Activated naive CD8-positive, alpha-beta T cell (primary cell): ENCODE measurements around the gene BCL7A.
A peak's percentile ranks its signal among the peaks of the same experiment; 100 is the strongest.
"Not testable (repeated sequence)": the region's sequence is repeated elsewhere in the genome, so short reads cannot be mapped to it uniquely, and the experiment has no call there.

Experiments used
- H3K27ac Mint-ChIP-seq: one replicate; pipeline ENCODE4 v1.8.0; 2021; ENCODE audit warnings: mixed read lengths
- H3K27me3 Mint-ChIP-seq: one replicate; pipeline ENCODE4 v1.8.0; 2021; ENCODE audit warnings: mixed read lengths
- H3K36me3 Mint-ChIP-seq: one replicate; pipeline ENCODE4 v1.8.0; 2021; ENCODE audit warnings: mixed read lengths
- H3K4me1 Mint-ChIP-seq: one replicate; pipeline ENCODE4 v1.8.0; 2021; ENCODE audit warnings: low read depth, mixed read lengths
- H3K4me3 Mint-ChIP-seq: one replicate; pipeline ENCODE4 v1.8.0; 2021; ENCODE audit warnings: mild to moderate bottlenecking, mixed read lengths
- H3K9me3 Mint-ChIP-seq: one replicate; pipeline ENCODE4 v1.8.0; 2021; ENCODE audit warnings: low read depth, mixed read lengths

BCL7A gene

GRCh38 chr12:122094735-122095631 is 73.3 kb downstream of the BCL7A start:
- H3K9me3 Mint-ChIP-seq: no peaks in the 10 kb centered on the region
- no peaks in the 10 kb centered on the region for H3K27me3 Mint-ChIP-seq
- H3K27ac Mint-ChIP-seq: no peak overlapping the region
- H3K4me3 Mint-ChIP-seq: no peak overlapping the region
- peaks cover 7% of the 10 kb centered on the region for H3K36me3 Mint-ChIP-seq
- H3K4me1 Mint-ChIP-seq: peaks cover 41% of the 10 kb centered on the region

DNA sequence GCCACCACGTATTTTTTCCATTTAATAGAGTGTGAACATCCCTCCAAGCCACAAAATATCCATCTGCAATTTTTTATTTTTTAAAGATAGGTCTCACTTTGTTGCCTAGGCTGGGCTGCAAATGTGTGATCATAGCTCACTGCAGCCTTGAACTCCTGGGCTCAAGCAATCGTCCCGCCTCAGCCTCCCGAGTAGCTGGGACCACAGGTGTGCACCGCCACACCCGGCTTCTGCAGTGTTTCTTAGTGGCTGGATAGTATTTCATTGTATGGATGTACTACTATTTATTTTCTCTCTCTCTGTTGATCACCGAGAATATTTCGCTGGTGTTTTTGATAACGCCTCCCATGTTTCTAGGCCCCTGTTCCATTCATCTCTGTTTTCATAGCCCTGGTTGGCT is 74.3 kb downstream of the BCL7A start:
- peaks cover 50% of the 10 kb centered on the region for H3K4me1 Mint-ChIP-seq
- H3K36me3 Mint-ChIP-seq: peaks cover 3% of the 10 kb centered on the region
- no peak overlapping the region for H3K4me3 Mint-ChIP-seq
- no peaks in the 10 kb centered on the region for H3K27me3 Mint-ChIP-seq
- peak overlapping the region; percentile 75 for H3K27ac Mint-ChIP-seq
- H3K9me3 Mint-ChIP-seq: no peaks in the 10 kb centered on the region

GRCh38 chr12:122096591-122097149 is 75.0 kb downstream of the BCL7A start:
- no peaks in the 10 kb centered on the region for H3K27me3 Mint-ChIP-seq
- H3K4me3 Mint-ChIP-seq: no peak overlapping the region
- peaks cover 54% of the 10 kb centered on the region for H3K4me1 Mint-ChIP-seq
- peaks cover 1% of the 10 kb centered on the region for H3K36me3 Mint-ChIP-seq
- H3K9me3 Mint-ChIP-seq: no peaks in the 10 kb centered on the region
- H3K27ac Mint-ChIP-seq: peak overlapping the region; percentile 75

DNA sequence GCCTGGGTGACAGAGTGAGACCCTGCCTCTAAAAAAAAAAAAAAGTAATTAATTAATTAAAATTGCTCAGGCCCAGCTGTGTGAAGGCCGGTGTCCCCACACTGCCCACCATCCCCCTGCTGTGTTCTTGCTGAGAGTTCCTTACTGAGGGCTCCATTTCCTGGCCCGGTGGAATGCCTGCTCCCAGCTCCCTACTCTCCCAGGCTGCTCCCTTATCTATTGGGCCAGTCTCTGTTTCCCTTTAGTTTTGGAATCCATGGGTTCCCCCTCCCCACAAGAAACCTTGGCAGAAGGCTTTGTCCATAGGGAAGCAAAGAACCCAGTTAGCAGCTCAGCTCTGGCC is 75.9 kb downstream of the BCL7A start:
- peaks cover 61% of the 10 kb centered on the region for H3K4me1 Mint-ChIP-seq
- peaks cover 2% of the 10 kb centered on the region for H3K36me3 Mint-ChIP-seq
- H3K27me3 Mint-ChIP-seq: no peaks in the 10 kb centered on the region
- no peaks in the 10 kb centered on the region for H3K9me3 Mint-ChIP-seq
- H3K27ac Mint-ChIP-seq: peak overlapping the region; percentile 90
- peak overlapping the region; percentile 9 for H3K4me3 Mint-ChIP-seq

DNA sequence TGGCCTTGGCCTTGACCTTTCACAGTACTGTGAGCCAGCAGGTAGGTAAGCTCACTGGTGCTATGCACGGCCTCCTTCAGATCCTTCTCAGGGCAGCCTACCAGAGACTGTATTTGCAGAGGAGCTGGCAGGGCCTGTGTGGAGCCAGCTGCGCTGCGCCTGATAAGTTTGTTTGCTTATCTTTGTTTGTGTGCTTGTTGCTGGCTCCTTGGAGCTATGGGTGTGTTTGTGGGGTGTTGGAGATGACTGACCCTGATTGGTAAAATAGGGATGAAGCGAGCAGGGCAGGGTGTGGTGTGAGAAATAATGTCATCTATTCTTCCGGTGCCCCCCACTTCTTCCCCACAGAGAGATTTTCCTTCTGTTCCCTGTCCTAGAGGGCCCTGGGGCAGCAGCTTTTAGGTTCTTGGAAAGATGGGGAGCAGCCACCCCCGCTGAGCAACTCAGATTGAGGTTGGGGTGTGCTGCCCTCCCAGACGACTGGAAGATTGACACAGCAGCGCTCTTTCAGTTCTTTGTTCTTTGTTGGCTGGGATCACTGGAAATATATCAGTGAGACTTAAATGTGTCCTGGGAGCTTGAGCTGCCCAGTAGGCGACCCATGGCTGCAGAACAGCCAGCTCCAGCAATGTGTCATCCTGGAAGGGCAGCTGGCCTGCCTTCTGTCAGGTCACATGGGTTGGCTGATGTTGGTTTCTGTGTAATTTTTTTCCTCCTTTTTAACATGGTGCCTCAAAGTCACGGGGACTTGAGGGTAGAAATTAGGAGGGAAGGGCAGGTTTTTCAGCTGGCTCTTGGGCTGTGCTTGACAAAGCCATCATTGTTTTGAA is 76.5 kb downstream of the BCL7A start:
- peaks cover 3% of the 10 kb centered on the region for H3K36me3 Mint-ChIP-seq
- peak overlapping the region; percentile 90 for H3K27ac Mint-ChIP-seq
- H3K4me1 Mint-ChIP-seq: peaks cover 65% of the 10 kb centered on the region
- H3K9me3 Mint-ChIP-seq: no peaks in the 10 kb centered on the region
- no peaks in the 10 kb centered on the region for H3K27me3 Mint-ChIP-seq
- peak overlapping the region; percentile 49 for H3K4me3 Mint-ChIP-seq

DNA sequence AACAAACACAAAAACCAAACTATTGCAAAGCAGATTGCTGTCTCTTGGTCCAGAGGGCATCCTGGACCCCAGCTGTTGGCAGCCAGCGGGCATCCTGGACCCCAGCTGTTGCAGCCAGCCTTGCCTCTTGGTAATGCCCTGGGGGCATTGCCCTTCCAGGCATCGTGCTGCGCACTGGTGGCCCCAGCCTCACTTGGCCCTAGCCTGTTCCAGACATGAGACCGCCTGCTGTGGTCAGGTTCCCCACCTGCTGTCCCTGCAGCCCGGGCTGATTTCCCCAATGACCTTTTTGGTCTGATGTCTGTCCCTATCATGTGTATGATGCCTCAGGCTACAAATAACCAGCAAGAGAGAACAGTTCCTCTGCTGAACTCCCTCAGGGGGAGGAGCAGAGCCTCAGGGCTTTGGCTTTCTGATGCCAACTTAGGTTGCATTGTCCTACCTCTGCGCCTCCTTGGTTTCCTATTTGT is 77.6 kb downstream of the BCL7A start:
- peak overlapping the region; percentile 93 for H3K27ac Mint-ChIP-seq

DNA sequence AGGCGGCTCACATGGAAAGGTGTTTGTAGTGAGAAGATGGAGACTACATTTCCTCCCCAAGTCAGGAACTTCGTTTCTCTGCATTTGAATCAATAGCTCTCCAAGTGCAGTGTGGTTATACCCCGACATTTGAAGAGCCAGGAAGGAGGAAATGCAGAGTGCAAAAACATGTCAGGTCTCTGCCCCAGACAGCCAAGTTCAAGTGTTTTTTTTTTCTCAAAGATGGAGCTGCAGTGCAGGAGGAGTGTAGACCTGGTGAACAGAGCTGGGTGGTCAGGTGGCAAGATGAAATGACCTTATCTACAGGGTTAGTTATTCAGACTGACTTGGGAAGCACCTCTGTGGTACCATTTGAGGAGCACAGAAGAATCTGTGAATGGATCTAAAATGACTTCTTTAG is 78.2 kb downstream of the BCL7A start:
- Mint-ChIP-seq H3K36me3 (peaks cover 3% of the 10 kb centered on the region), H3K27me3 (no peaks in the 10 kb centered on the region), H3K4me3 (peak overlapping the region; percentile 69), H3K9me3 (no peaks in the 10 kb centered on the region), H3K27ac (peak overlapping the region; percentile 93), H3K4me1 (peaks cover 79% of the 10 kb centered on the region)

More for the DNA sequence above, 77.6 kb downstream of the BCL7A start:
- Mint-ChIP-seq H3K36me3 (peaks cover 3% of the 10 kb centered on the region), H3K4me3 (peak overlapping the region; percentile 69), H3K9me3 (no peaks in the 10 kb centered on the region), H3K4me1 (peaks cover 74% of the 10 kb centered on the region), H3K27me3 (no peaks in the 10 kb centered on the region)

DNA sequence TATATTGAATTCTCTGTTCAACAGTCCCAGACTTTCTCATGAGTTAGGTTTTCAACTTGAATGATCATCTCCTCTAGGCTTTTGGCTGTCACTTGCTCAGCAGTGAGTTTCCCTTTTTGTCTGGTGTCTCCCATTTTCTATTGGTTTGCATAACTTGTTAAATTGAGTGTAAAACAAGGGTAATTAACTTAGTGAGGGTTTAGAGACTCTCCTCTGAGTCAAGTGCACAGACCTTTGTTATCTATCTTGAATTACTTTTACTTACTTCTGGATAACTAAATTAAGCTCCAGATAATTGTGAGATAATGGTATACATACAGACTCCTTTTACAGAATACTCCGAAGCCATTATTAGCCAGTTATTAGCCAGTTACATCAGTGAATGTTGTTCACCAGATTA is 78.9 kb downstream of the BCL7A start:
- H3K36me3 Mint-ChIP-seq: peaks cover 3% of the 10 kb centered on the region
- peak overlapping the region; percentile 56 for H3K4me3 Mint-ChIP-seq
- no peaks in the 10 kb centered on the region for H3K9me3 Mint-ChIP-seq
- peak overlapping the region; percentile 71 for H3K27ac Mint-ChIP-seq
- H3K4me1 Mint-ChIP-seq: peaks cover 86% of the 10 kb centered on the region
- H3K27me3 Mint-ChIP-seq: no peaks in the 10 kb centered on the region

- Mint-ChIP-seq H3K36me3 (peaks cover 3% of the 10 kb centered on the region), H3K9me3 (no peaks in the 10 kb centered on the region), H3K27ac (peak overlapping the region; percentile 68), H3K27me3 (no peaks in the 10 kb centered on the region), H3K4me1 (peaks cover 87% of the 10 kb centered on the region), H3K4me3 (peak overlapping the region; percentile 46)
These were observed 80.6 kb downstream of the BCL7A start for GRCh38 chr12:122102331-122102730.

GRCh38 chr12:122104844-122105243 is 83.2 kb downstream of the BCL7A start:
- Mint-ChIP-seq H3K4me3 (peak overlapping the region; percentile 78), H3K27me3 (no peaks in the 10 kb centered on the region), H3K27ac (peak overlapping the region; percentile 81), H3K4me1 (peaks cover 85% of the 10 kb centered on the region), H3K9me3 (no peaks in the 10 kb centered on the region), H3K36me3 (peaks cover 3% of the 10 kb centered on the region)

GRCh38 chr12:122105496-122105895 is 83.8 kb downstream of the BCL7A start:
- not testable (repeated sequence) for H3K9me3 Mint-ChIP-seq, H3K27me3 Mint-ChIP-seq, H3K36me3 Mint-ChIP-seq
- H3K27ac Mint-ChIP-seq: peak overlapping the region; percentile 91
- peaks cover 82% of the 10 kb centered on the region for H3K4me1 Mint-ChIP-seq
- H3K4me3 Mint-ChIP-seq: peak overlapping the region; percentile 78

GRCh38 chr12:122106843-122107242 is 85.2 kb downstream of the BCL7A start:
- Mint-ChIP-seq H3K36me3 (peaks cover 3% of the 10 kb centered on the region), H3K4me1 (peaks cover 78% of the 10 kb centered on the region), H3K27ac (peak overlapping the region; percentile 54), H3K9me3 (no peaks in the 10 kb centered on the region), H3K4me3 (peak overlapping the region; percentile 17), H3K27me3 (no peaks in the 10 kb centered on the region)

- Mint-ChIP-seq H3K36me3 (peaks cover 3% of the 10 kb centered on the region), H3K9me3 (no peaks in the 10 kb centered on the region), H3K27ac (peak overlapping the region; percentile 81), H3K4me1 (peaks cover 80% of the 10 kb centered on the region), H3K27me3 (no peaks in the 10 kb centered on the region), H3K4me3 (peak overlapping the region; percentile 38)
These were observed 85.6 kb downstream of the BCL7A start for GRCh38 chr12:122107261-122107660.

- H3K27ac Mint-ChIP-seq: peak overlapping the region; percentile 34
- H3K4me1 Mint-ChIP-seq: peaks cover 57% of the 10 kb centered on the region
- H3K4me3 Mint-ChIP-seq: peak overlapping the region; percentile 10
- no peaks in the 10 kb centered on the region for H3K27me3 Mint-ChIP-seq
- H3K9me3 Mint-ChIP-seq: no peaks in the 10 kb centered on the region
- H3K36me3 Mint-ChIP-seq: no peaks in the 10 kb centered on the region
These were observed 89.5 kb downstream of the BCL7A start for GRCh38 chr12:122111089-122111641.
